Endodermal cell (in vitro differentiated cells): ENCODE results near the gene IMMP2L. TPM values are rescaled to one million over a fixed set of nuclear protein-coding genes. Genes with fewer than 3 reads are reported as not detected.
A peak's percentile ranks its signal among the peaks of the same experiment; 100 is the strongest.

Experiments
- DNase-seq: peaks from one replicate; pipeline ENCODE4 v3.0.0-alpha.2; 2017
- H3K27ac ChIP-seq: 2 replicates; pipeline ENCODE4 v1.5.1; 2013; ENCODE audit warnings: mild to moderate bottlenecking, low read depth, low read length, moderate library complexity
- H3K27me3 ChIP-seq: 2 replicates; pipeline ENCODE4 v1.6.1; 2013; ENCODE audit warnings: mild to moderate bottlenecking, low read length, moderate library complexity; ENCODE audit not compliant: insufficient read depth, control insufficient read depth, poor library complexity, severe bottlenecking
- H3K36me3 ChIP-seq: 2 replicates; pipeline ENCODE4 v1.7.0; 2013; ENCODE audit warnings: mild to moderate bottlenecking, low read length, moderate library complexity; ENCODE audit not compliant: control insufficient read depth, insufficient read depth
- H3K4me1 ChIP-seq: one replicate; pipeline ENCODE4 v1.7.0; 2013; ENCODE audit warnings: low read length; ENCODE audit not compliant: control insufficient read depth, insufficient read depth
- H3K4me3 ChIP-seq: 2 replicates; pipeline ENCODE4 v1.5.1; 2013; ENCODE audit warnings: mild to moderate bottlenecking, low read length, moderate library complexity
- H3K9ac ChIP-seq: 2 replicates; pipeline ENCODE4 v1.6.1; 2013; ENCODE audit warnings: mild to moderate bottlenecking, low read length, moderate library complexity; ENCODE audit not compliant: poor library complexity, severe bottlenecking; ENCODE audit errors: extremely low read depth
- H3K9me3 ChIP-seq: 2 replicates; pipeline ENCODE4 v1.6.1; 2013; ENCODE audit warnings: mild to moderate bottlenecking, low read length, moderate library complexity; ENCODE audit not compliant: control insufficient read depth
- H3K27ac Mint-ChIP-seq: 2 replicates; pipeline ENCODE4 v1.8.0; 2020; ENCODE audit warnings: mixed read lengths
- H3K27me3 Mint-ChIP-seq: 2 replicates; pipeline ENCODE4 v1.8.0; 2021; ENCODE audit warnings: mild to moderate bottlenecking, mixed read lengths; ENCODE audit not compliant: insufficient read depth
- H3K36me3 Mint-ChIP-seq: 2 replicates; pipeline ENCODE4 v1.8.0; 2020; ENCODE audit warnings: low read depth, mixed read lengths
- H3K4me1 Mint-ChIP-seq: 2 replicates; pipeline ENCODE4 v1.8.0; 2020; ENCODE audit warnings: mixed read lengths
- H3K4me3 Mint-ChIP-seq: 2 replicates; pipeline ENCODE4 v1.8.0; 2020; ENCODE audit warnings: mild to moderate bottlenecking, moderate library complexity, mixed read lengths
- H3K9me3 Mint-ChIP-seq: 2 replicates; pipeline ENCODE4 v1.8.0; 2020; ENCODE audit warnings: mild to moderate bottlenecking, mixed read lengths
- whole genome bisulfite sequencing, 2 experiments: methylation state at CpG; one replicate each; pipeline versions ENCODE4 v1.1.5 to v1.1.7; 2013; ENCODE audit warnings: missing lambda C conversion rate in 2 of 2, mixed read lengths in 1 of 2; ENCODE audit not compliant: insufficient coverage in 1 of 2, insufficient read length in 1 of 2; 5-methylcytosine and 5-hydroxymethylcytosine counted together
- total RNA-seq, 2 donors: library from RNA; stranded (reverse); fragmentation: NEBNext Ultra II Directional in 1 of 2; extraction: Animal tissue kit (Norgen Biotek cat#: 25700) in 1 of 2; gene quantifications; 2 replicates in 1 of 2; 3 replicates in 1 of 2; pipeline ENCODE4 v1.2.1, GENCODE V29; 2021
- TF ChIP-seq, protein P1 (sequence below): fragments of 200-600 bp; sonication (generic); conservative IDR thresholded peaks from 2 replicates; pipeline ENCODE4 v1.5.0; 2021; ENCODE audit warnings: antibody characterized with exemption, mild to moderate bottlenecking

IMMP2L gene
- total RNA-seq, 2 donors from 2014 or later: 17.7 to 19.4 TPM

DNA sequence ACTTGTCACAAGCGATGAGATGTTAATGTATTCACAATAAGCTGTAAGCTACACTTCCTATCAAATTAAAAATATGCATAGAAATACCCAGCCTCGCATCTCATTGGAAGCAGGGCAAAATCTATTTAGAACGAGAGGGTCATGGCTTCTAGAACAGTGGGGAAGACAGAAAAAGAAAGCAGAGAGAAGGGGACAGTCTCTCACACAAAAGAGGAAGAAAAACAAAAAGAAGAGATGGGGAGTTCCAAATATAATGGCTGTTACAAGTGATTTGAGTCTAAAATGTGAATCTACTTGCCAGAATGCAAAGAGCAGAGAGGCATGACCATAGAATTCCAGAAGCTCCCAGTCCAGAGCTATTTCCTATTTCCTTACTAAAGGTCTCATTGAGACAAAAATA lies 457.6 kb downstream of the IMMP2L start:
- no peak overlapping the region for H3K9ac ChIP-seq
- Mint-ChIP-seq H3K4me1 (peaks cover 6% of the 10 kb centered on the region), H3K4me3 (no peak overlapping the region), H3K9me3 (no peaks in the 10 kb centered on the region), H3K36me3 (no peaks in the 10 kb centered on the region), H3K27ac (no peak overlapping the region), H3K27me3 (no peaks in the 10 kb centered on the region)
- peak overlapping the region; percentile 82 for H3K27ac ChIP-seq
- H3K9me3 ChIP-seq: no peaks in the 10 kb centered on the region
- TF ChIP-seq, protein P1, sequence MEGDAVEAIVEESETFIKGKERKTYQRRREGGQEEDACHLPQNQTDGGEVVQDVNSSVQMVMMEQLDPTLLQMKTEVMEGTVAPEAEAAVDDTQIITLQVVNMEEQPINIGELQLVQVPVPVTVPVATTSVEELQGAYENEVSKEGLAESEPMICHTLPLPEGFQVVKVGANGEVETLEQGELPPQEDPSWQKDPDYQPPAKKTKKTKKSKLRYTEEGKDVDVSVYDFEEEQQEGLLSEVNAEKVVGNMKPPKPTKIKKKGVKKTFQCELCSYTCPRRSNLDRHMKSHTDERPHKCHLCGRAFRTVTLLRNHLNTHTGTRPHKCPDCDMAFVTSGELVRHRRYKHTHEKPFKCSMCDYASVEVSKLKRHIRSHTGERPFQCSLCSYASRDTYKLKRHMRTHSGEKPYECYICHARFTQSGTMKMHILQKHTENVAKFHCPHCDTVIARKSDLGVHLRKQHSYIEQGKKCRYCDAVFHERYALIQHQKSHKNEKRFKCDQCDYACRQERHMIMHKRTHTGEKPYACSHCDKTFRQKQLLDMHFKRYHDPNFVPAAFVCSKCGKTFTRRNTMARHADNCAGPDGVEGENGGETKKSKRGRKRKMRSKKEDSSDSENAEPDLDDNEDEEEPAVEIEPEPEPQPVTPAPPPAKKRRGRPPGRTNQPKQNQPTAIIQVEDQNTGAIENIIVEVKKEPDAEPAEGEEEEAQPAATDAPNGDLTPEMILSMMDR: no peak
- H3K4me3 ChIP-seq: no peak overlapping the region
- H3K27me3 ChIP-seq: no peaks in the 10 kb centered on the region
- WGBS, 2 experiments: 87% methylated on average over 3 of the region's 3 CpGs; no CpG with 5 or more reads in 1 of the 2 experiments
- DNase-seq: no peak
- no peaks in the 10 kb centered on the region for H3K36me3 ChIP-seq
- H3K4me1 ChIP-seq: no peaks in the 10 kb centered on the region

DNA sequence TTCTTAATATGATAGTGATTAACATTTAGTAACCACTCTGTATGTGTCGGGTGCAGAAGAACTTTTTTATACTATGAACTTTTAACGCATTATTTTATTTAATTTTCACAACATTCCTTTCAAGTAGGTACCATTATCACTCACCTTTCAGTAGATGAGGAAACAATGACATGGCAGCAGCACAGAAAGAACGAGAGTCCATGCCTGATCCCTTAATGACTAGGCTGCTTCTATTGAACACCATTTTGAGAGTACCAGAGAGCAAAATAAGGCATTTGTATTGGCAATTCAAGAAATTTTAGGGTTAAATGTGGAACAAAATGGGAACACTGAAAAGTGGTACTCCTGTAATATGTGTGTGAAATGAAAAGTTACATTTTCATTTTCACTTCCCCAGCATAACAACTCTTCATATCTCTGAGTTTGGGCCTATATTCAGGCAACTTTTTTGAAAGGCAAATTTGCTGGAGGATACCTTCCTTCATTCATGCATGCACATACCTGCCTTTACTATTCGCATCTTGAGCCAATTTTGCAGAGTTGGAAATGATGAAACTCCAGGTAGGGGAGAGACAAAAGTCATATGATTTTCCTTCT lies 458.5 kb downstream of the IMMP2L start:
- H3K9ac ChIP-seq: no peak overlapping the region
- no peaks in the 10 kb centered on the region for H3K27me3 Mint-ChIP-seq
- TF ChIP-seq, protein P1: no peak
- peaks cover 6% of the 10 kb centered on the region for H3K4me1 Mint-ChIP-seq
- H3K9me3 ChIP-seq: no peaks in the 10 kb centered on the region
- no peaks in the 10 kb centered on the region for H3K4me1 ChIP-seq
- WGBS, 2 experiments: 75 to 95% methylated on average over 1 to 4 of the region's 4 CpGs
- no peaks in the 10 kb centered on the region for H3K36me3 ChIP-seq
- no peak overlapping the region for H3K27ac Mint-ChIP-seq
- H3K9me3 Mint-ChIP-seq: no peaks in the 10 kb centered on the region
- H3K4me3 ChIP-seq: no peak overlapping the region
- H3K36me3 Mint-ChIP-seq: no peaks in the 10 kb centered on the region
- no peak overlapping the region for H3K4me3 Mint-ChIP-seq
- no peak overlapping the region for H3K27ac ChIP-seq
- H3K27me3 ChIP-seq: no peaks in the 10 kb centered on the region
- no peak for DNase-seq

DNA sequence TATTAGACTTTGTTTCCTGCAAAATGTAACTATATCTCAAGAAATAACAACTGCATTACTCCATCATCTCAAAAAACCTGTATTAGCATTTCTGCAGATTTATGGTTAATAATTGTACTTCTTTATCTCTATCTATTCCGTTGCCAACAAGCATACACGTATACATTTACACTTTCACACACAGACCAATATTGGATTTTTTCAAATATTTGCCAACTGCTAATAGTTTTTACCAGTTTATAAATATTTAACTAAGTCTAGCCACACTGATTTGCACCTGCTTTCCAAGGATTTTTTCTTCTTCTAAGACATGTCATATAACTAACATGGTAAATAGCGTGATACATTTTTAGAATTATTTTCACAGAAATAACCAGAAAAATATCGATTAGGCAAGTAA lies 459.2 kb downstream of the IMMP2L start:
- TF ChIP-seq, protein P1: no peak
- no peak overlapping the region for H3K27ac ChIP-seq
- no peaks in the 10 kb centered on the region for H3K27me3 ChIP-seq
- H3K9me3 Mint-ChIP-seq: no peaks in the 10 kb centered on the region
- H3K9ac ChIP-seq: no peak overlapping the region
- WGBS, 2 experiments: 87 to 94% methylated on average over 3 to 4 of the region's 4 CpGs
- peaks cover 9% of the 10 kb centered on the region for H3K4me1 Mint-ChIP-seq
- H3K27ac Mint-ChIP-seq: no peak overlapping the region
- no peaks in the 10 kb centered on the region for H3K27me3 Mint-ChIP-seq
- no peak for DNase-seq
- no peak overlapping the region for H3K4me3 ChIP-seq
- no peaks in the 10 kb centered on the region for H3K36me3 ChIP-seq
- H3K4me1 ChIP-seq: peaks cover 1% of the 10 kb centered on the region
- no peak overlapping the region for H3K4me3 Mint-ChIP-seq
- H3K36me3 Mint-ChIP-seq: no peaks in the 10 kb centered on the region
- H3K9me3 ChIP-seq: no peaks in the 10 kb centered on the region
